Measurements from ENCODE around the gene HSPA12A. TPM values are rescaled to one million over a fixed set of nuclear protein-coding genes. Genes with fewer than 3 reads are reported as not detected.

The HSPA12A gene
- total RNA-seq, 4 donors from 2014 or later = 2.6 to 15.7 (median 6.8) TPM

DNA sequence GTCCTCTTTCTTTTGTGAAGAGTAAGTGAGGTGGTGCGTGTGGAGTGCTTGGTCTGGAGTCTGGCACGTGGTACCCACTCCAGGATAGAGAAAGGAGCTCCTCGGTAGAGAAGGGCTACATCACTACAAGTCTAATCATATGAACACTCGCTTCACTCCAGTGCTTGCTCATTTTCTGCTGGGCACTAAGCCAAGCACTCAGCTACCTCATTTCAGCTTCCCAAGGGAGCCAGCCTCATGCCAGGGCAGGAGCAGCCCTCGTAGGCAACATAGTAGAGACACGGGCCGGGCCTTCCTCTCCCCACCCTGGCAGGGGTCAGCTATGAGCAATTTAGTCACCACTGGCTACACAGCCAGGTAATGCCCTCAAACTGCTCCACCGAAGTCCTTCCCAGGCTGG lies 11.4 kb upstream of the HSPA12A start:
- H3K27ac ChIP-seq = no peak overlapping the region
- no peak overlapping the region for H3K4me3 ChIP-seq
- no peaks in the 10 kb centered on the region for H3K9me3 ChIP-seq
- H3K4me1 ChIP-seq = no peaks in the 10 kb centered on the region
- H3K27me3 ChIP-seq = no peaks in the 10 kb centered on the region
- TF ChIP-seq POLR2A (IDR thresholded peaks at IDR 0.05) = no peak
- TF ChIP-seq, protein P1, sequence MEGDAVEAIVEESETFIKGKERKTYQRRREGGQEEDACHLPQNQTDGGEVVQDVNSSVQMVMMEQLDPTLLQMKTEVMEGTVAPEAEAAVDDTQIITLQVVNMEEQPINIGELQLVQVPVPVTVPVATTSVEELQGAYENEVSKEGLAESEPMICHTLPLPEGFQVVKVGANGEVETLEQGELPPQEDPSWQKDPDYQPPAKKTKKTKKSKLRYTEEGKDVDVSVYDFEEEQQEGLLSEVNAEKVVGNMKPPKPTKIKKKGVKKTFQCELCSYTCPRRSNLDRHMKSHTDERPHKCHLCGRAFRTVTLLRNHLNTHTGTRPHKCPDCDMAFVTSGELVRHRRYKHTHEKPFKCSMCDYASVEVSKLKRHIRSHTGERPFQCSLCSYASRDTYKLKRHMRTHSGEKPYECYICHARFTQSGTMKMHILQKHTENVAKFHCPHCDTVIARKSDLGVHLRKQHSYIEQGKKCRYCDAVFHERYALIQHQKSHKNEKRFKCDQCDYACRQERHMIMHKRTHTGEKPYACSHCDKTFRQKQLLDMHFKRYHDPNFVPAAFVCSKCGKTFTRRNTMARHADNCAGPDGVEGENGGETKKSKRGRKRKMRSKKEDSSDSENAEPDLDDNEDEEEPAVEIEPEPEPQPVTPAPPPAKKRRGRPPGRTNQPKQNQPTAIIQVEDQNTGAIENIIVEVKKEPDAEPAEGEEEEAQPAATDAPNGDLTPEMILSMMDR (IDR thresholded peaks at IDR 0.05) = no peak
- no peaks in the 10 kb centered on the region for H3K36me3 ChIP-seq
- DNase-seq = no peak

DNA sequence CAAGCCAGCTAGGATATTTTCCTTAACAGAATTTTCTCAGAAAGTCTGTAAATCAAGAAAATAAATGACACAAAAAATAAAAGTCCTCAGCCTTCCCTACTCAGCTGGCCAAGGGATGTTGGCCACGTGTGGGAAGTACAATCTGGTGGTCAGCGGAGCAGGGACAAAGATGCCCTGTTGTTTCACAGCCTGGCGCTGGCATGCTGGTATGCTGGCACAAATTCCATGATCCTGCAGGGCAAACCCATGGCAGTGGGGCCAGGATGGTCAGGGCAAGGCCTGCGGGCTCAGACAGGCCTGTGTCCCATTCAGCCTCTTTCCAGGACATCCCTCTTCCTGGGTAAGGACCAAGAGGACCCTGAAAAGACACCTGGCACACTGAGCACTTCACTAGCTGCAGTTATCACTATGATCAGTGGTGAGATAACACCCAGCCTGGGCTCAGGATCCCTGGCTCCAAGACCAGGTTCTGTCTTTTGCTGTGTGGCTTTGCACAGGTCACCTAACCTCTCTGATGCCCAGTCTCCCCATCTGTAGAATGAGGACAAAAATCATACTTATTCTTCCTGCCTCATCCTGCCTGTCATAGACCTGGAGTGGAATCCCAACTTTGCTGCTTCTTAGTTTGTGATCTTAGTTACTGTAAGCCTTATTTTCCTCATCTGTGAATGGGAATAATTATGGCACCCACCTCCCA lies 10.8 kb upstream of the HSPA12A start:
- Histone ChIP-seq H3K36me3 (no peaks in the 10 kb centered on the region), H3K4me3 (no peak overlapping the region), H3K27ac (no peak overlapping the region), H3K9me3 (no peaks in the 10 kb centered on the region), H3K4me1 (no peaks in the 10 kb centered on the region), H3K27me3 (no peaks in the 10 kb centered on the region)
- TF ChIP-seq POLR2A (IDR thresholded peaks at IDR 0.05) = no peak
- TF ChIP-seq, protein P1 (IDR thresholded peaks at IDR 0.05) = no peak
- DNase-seq = no peak

DNA sequence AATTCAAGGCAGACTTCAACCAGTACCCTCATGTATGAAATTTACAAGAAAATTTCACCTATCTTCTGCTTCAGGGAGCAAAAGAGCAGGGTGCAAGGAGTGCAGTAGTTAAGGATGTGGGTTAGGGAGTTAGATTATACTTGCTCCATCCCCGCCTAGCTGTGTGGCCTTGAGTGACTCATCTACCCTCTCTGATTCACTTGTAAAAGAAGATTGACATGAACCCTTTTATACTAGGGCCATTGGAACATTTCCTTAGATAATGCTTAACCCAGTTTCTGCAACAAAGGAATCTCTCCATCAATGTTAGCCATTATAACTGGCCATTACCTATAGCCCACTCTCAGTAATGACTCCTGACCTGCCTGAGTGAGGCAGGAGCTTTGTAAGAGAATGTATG lies 10.2 kb upstream of the HSPA12A start:
- no peak for DNase-seq
- Histone ChIP-seq H3K4me3 (no peak overlapping the region), H3K27me3 (no peaks in the 10 kb centered on the region), H3K36me3 (no peaks in the 10 kb centered on the region), H3K9me3 (no peaks in the 10 kb centered on the region), H3K4me1 (no peaks in the 10 kb centered on the region), H3K27ac (no peak overlapping the region)
- no peak for TF ChIP-seq POLR2A (IDR thresholded peaks at IDR 0.05)
- TF ChIP-seq, protein P1 (IDR thresholded peaks at IDR 0.05) = no peak

DNA sequence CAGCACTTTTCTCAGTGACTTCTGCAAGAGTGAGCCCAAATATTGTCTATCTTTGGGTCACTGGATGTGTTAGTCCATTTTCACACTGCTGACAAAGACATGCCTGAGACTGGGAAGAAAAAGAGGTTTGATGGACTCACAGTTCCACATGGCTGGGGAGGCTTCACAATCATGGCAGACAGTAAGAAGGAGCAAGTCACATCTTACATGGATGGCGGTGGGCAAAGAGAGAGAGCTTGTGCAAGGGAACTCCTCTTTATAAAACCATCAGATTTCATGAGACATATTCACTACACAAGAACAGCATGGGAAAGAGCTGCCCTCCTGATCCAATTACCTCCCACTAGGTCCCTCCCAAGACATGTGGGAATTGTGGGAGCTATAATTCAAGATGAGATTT lies 6.1 kb upstream of the HSPA12A start:
- Histone ChIP-seq H3K27me3 (no peaks in the 10 kb centered on the region), H3K27ac (no peak overlapping the region), H3K4me3 (no peak overlapping the region), H3K36me3 (no peaks in the 10 kb centered on the region), H3K4me1 (no peaks in the 10 kb centered on the region), H3K9me3 (no peaks in the 10 kb centered on the region)
- no peak for TF ChIP-seq POLR2A (IDR thresholded peaks at IDR 0.05)
- TF ChIP-seq, protein P1 (IDR thresholded peaks at IDR 0.05) = no peak
- no peak for DNase-seq

DNA sequence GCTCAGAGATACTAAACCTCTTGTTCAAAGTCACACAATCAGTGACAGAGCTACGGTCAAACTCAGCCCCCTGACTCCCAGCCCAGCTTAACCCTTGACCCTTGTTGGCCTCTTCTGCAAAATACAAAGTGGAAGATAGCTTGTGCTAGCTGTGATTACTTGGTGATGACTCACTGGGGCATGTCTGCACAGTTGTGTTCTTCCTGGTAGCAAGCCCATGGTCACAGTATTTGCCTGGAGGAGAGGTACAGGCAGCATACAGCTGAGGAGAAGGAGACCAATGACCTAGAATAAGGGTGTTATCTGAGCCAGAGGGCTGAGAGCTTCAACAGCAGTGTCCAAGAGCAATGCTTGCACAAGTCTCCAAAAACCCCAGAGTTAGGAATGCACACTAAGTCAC lies 5.7 kb upstream of the HSPA12A start:
- Histone ChIP-seq H3K27me3 (no peaks in the 10 kb centered on the region), H3K27ac (no peak overlapping the region), H3K36me3 (no peaks in the 10 kb centered on the region), H3K9me3 (no peaks in the 10 kb centered on the region), H3K4me1 (peaks cover 0 to 4% (median 1%) of the 10 kb centered on the region in 4 donors), H3K4me3 (no peak overlapping the region)
- peak in 1 of 3 donors; percentile 60 for DNase-seq
- TF ChIP-seq, protein P1 (IDR thresholded peaks at IDR 0.05) = no peak
- TF ChIP-seq POLR2A (IDR thresholded peaks at IDR 0.05) = no peak

Measured in Peyer's patch (tissue), 4 donors.